ENCODE measurements around the gene CUX1.

DNA sequence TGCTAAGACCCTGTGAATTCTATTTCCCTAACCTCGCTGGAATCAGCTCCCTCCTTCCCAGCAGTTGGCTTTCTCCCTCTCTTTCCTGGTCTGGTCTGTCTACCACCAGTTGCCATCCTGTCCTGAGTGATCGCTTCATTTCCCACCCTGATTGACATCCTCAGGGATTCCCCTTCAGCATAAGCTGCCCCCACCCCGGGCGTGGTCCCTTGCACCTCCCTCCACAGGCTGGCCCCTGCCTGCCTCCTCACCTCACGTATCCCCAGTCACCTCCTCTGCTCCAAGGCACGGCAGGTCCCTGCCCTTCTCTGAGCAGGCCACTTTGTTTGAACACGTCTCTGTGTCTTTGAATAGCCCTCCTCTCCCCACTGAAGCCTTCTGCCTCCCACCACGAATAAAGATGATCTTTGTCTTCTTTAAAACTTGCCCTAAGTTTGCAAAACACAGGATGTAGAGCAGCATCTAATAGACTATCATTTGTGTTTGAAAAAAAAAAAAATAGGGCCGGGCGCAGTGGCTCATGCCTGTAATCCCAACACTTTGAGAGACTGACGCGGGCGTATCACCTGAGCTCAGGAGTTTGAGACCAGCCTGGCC is 233.5 kb downstream of the CUX1 start:
- TF ChIP-seq POLR2A (IDR thresholded peaks at IDR 0.05) = no peak
- TF ChIP-seq CTCF (IDR thresholded peaks at IDR 0.05) = no peak
